Prostate gland (tissue), 2 donors: Measurements from ENCODE around the gene DOCK7.

Experiments used
- POLR2A ChIP-seq: fragments of 450-650 bp; IDR thresholded peaks from one replicate; pipeline ENCODE4 v1.6.1; 2016; ENCODE audit warnings: antibody characterized with exemption, mild to moderate bottlenecking
- POLR2AphosphoS5 ChIP-seq: sonication (generic); formaldehyde crosslinking; IDR thresholded peaks from one replicate; pipeline ENCODE4 v1.6.1; 2017; ENCODE audit warnings: antibody characterized with exemption
- TF ChIP-seq, protein P1 (sequence below), 4 experiments: fragments of 200-600 bp in 2 of 4; fragments of 450-650 bp in 2 of 4; sonication (generic) in 2 of 4; IDR thresholded peaks; 1 replicate in 3 of 4; 2 replicates in 1 of 4; pipeline ENCODE4 v1.5.1; 2016 to 2019; ENCODE audit warnings: antibody characterized with exemption in 4 of 4, mild to moderate bottlenecking in 2 of 4, moderate library complexity in 2 of 4

DNA sequence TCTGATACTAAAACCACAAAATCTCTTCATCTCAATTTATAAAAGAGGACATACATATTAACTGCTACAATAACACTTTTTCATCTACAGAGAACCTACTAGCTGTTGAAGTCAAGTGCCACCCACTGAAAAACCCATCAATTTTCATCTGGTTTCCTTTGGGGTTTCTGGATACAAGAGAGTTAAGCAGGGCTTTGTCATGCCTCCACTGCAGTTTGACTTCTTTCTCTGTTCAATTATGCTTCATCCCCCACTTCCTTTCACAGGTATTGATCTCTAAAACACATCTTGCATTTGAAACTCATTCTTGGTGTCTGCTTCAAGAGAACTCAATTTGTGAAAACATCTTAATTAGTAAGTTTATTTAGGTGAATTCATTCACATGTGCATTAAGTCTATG is 151.3 kb downstream of the DOCK7 start:
- TF ChIP-seq, protein P1, sequence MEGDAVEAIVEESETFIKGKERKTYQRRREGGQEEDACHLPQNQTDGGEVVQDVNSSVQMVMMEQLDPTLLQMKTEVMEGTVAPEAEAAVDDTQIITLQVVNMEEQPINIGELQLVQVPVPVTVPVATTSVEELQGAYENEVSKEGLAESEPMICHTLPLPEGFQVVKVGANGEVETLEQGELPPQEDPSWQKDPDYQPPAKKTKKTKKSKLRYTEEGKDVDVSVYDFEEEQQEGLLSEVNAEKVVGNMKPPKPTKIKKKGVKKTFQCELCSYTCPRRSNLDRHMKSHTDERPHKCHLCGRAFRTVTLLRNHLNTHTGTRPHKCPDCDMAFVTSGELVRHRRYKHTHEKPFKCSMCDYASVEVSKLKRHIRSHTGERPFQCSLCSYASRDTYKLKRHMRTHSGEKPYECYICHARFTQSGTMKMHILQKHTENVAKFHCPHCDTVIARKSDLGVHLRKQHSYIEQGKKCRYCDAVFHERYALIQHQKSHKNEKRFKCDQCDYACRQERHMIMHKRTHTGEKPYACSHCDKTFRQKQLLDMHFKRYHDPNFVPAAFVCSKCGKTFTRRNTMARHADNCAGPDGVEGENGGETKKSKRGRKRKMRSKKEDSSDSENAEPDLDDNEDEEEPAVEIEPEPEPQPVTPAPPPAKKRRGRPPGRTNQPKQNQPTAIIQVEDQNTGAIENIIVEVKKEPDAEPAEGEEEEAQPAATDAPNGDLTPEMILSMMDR (IDR thresholded peaks at IDR 0.05) = no peak
- TF ChIP-seq POLR2AphosphoS5 (no peak), POLR2A (no peak)
